Testis (tissue), 3 donors: ENCODE measurements around the gene KRT35. TPM values are rescaled to one million over a fixed set of nuclear protein-coding genes. Genes with fewer than 3 reads are reported as not detected.

Source experiments
- DNase-seq: peaks from one replicate; pipeline ENCODE4 v3.0.0-alpha.2; 2019
- H3K27ac ChIP-seq, 2 donors: fragments of 200-600 bp; sonication (generic); one replicate each; pipeline ENCODE4 v1.5.1; 2019
- H3K27me3 ChIP-seq: fragments of 200-600 bp; sonication (generic); one replicate; pipeline ENCODE4 v1.5.1; 2019
- H3K36me3 ChIP-seq: fragments of 200-600 bp; sonication (generic); one replicate; pipeline ENCODE4 v1.5.1; 2017; ENCODE audit warnings: low read depth; ENCODE audit errors: missing control alignments
- H3K4me1 ChIP-seq: fragments of 200-600 bp; sonication (generic); one replicate; pipeline ENCODE4 v1.5.1; 2019
- H3K4me3 ChIP-seq, 2 donors: fragments of 200-600 bp; sonication (generic); one replicate each; pipeline ENCODE4 v1.5.1; 2017 to 2019
- H3K9me3 ChIP-seq: fragments of 200-600 bp; sonication (generic); one replicate; pipeline ENCODE4 v1.5.1; 2017
- CTCF ChIP-seq, 3 experiments: fragments of 450-650 bp in 2 of 3; fragments of 200-600 bp in 1 of 3; sonication (generic) in 1 of 3; IDR thresholded peaks; one replicate each; pipeline ENCODE4 v1.5.1; 2016 to 2019; ENCODE audit warnings: antibody characterized with exemption in 3 of 3, mild to moderate bottlenecking in 2 of 3, moderate library complexity in 1 of 3
- POLR2A ChIP-seq: fragments of 450-650 bp; IDR thresholded peaks from one replicate; pipeline ENCODE4 v1.6.1; 2017; ENCODE audit warnings: antibody characterized with exemption, mild to moderate bottlenecking, moderate library complexity
- whole genome bisulfite sequencing, 2 donors: methylation state at CpG; one replicate each; pipeline ENCODE4 v1.1.5; 2018; 5-methylcytosine and 5-hydroxymethylcytosine counted together
- intact Hi-C: fragments of 100-400 bp; cut with DNase I; formaldehyde crosslinking; loops from one replicate; pipeline ENCODE4 v1.15.1; 2023; ENCODE audit warnings: low total_unique reads
- polyA plus RNA-seq: library from polyadenylated mRNA; stranded (reverse); fragments of 350-450 nt; fragmentation: Illumina TruSeq; extraction: RNeasy Lipid Tissue Mini Kit (QIAGEN cat#74804); gene quantifications from one replicate; pipeline ENCODE4 v1.2.3, GENCODE V29; 2014; ENCODE audit warnings: low read depth, low replicate concordance; ENCODE audit not compliant: insufficient read depth
- total RNA-seq, 2 donors: library from RNA; depleted of rRNA; stranded (reverse); fragments of >200 nt; gene quantifications; one replicate each; pipeline ENCODE4 v1.2.3, GENCODE V29; 2016

KRT35 gene
- total and polyA plus RNA-seq, 3 donors from 2014 or later = 0.18 TPM; not detected in 2

- Histone ChIP-seq H3K27ac (no peak overlapping the region), H3K36me3 (no peaks in the 10 kb centered on the region), H3K4me1 (peaks cover 19% of the 10 kb centered on the region), H3K27me3 (no peaks in the 10 kb centered on the region), H3K4me3 (no peak overlapping the region), H3K9me3 (no peaks in the 10 kb centered on the region)
- TF ChIP-seq CTCF (IDR thresholded peaks at IDR 0.05) (peak; percentile 17 to 54 (median 51)), POLR2A (no peak)
- WGBS, 2 donors = 61 to 83% methylated on average over 6 to 12 of the region's 12 CpGs
- intact Hi-C loops = no loop called here
- DNase-seq = peak; percentile 69
These were observed 16.0 kb upstream of the KRT35 start for GRCh38 chr17:41496803-41497484.

- Histone ChIP-seq H3K27ac (no peak overlapping the region), H3K27me3 (no peaks in the 10 kb centered on the region), H3K4me1 (peaks cover 23% of the 10 kb centered on the region), H3K36me3 (no peaks in the 10 kb centered on the region), H3K9me3 (no peaks in the 10 kb centered on the region), H3K4me3 (no peak overlapping the region)
- DNase-seq = no peak
- TF ChIP-seq CTCF (IDR thresholded peaks at IDR 0.05) (no peak), POLR2A (no peak)
- intact Hi-C loops = no loop called here
- WGBS, 2 donors = 73% methylated on average over 2 of the region's 2 CpGs
These were observed 13.6 kb upstream of the KRT35 start for GRCh38 chr17:41494524-41494923.

- Histone ChIP-seq H3K27me3 (no peaks in the 10 kb centered on the region), H3K4me3 (no peak overlapping the region), H3K36me3 (no peaks in the 10 kb centered on the region), H3K9me3 (no peaks in the 10 kb centered on the region), H3K4me1 (peaks cover 23% of the 10 kb centered on the region), H3K27ac (no peak overlapping the region)
- no peak for TF ChIP-seq CTCF (IDR thresholded peaks at IDR 0.05)
- no peak for TF ChIP-seq POLR2A
- intact Hi-C loops = no loop called here
- WGBS, 2 donors = 33 to 55% methylated on average over 4 of the region's 4 CpGs
- DNase-seq = no peak
These were observed 11.8 kb upstream of the KRT35 start for GRCh38 chr17:41492771-41493170.

- TF ChIP-seq POLR2A (no peak), CTCF (IDR thresholded peaks at IDR 0.05) (no peak)
- no peaks in the 10 kb centered on the region for H3K9me3 ChIP-seq
- DNase-seq = peak; percentile 69
- peak overlapping the region in 1 of 2 donors; percentile 51 for H3K27ac ChIP-seq
- no peak overlapping the region for H3K4me3 ChIP-seq
- H3K27me3 ChIP-seq = no peaks in the 10 kb centered on the region
- no peaks in the 10 kb centered on the region for H3K36me3 ChIP-seq
- 47 to 48% methylated on average over 6 of the region's 6 CpGs for WGBS, 2 donors
- intact Hi-C loops = no loop called here
- peaks cover 23% of the 10 kb centered on the region for H3K4me1 ChIP-seq
These were observed 11.4 kb upstream of the KRT35 start for GRCh38 chr17:41492351-41492750.

- H3K27me3 ChIP-seq = no peaks in the 10 kb centered on the region
- H3K27ac ChIP-seq = no peak overlapping the region
- DNase-seq = no peak
- H3K9me3 ChIP-seq = no peaks in the 10 kb centered on the region
- WGBS, 2 donors = 82 to 86% methylated on average over 2 of the region's 2 CpGs
- no peaks in the 10 kb centered on the region for H3K36me3 ChIP-seq
- intact Hi-C loops = no loop called here
- H3K4me1 ChIP-seq = peaks cover 19% of the 10 kb centered on the region
- TF ChIP-seq CTCF (IDR thresholded peaks at IDR 0.05) (no peak), POLR2A (no peak)
- H3K4me3 ChIP-seq = no peak overlapping the region
These were observed 10.5 kb upstream of the KRT35 start for GRCh38 chr17:41491476-41491875.
